SK-N-SH (cell line): ENCODE measurements around the gene MRPL12. TPM values are rescaled to one million over a fixed set of nuclear protein-coding genes. Genes with fewer than 3 reads are reported as not detected.

Experiments used
- CTCF ChIA-PET: fragments of 300-600, 350-600 bp; formaldehyde crosslinking; extraction: SDS; loops from one replicate; lab custom pipeline; 2021; lab: Yijun Ruan, JAX
- POLR2A ChIA-PET: fragments of 350-600 bp; sonication (Branson Sonifier 250); formaldehyde crosslinking; extraction: SDS; loops from one replicate; lab custom pipeline; 2020; ENCODE audit warnings: antibody characterized with exemption, inconsistent platforms; lab: Yijun Ruan, JAX
- DNase-seq: peaks from one replicate; pipeline ENCODE4 v3.0.0; 2012
- H2AFZ ChIP-seq: fragments of 200-600 bp; sonication (generic); 2 replicates; pipeline ENCODE4 v1.8.1; 2016; ENCODE audit warnings: antibody characterized with exemption, mild to moderate bottlenecking, low read depth
- H3F3A ChIP-seq: fragments of 200-600 bp; sonication (generic); replicated peaks from 2 replicates; pipeline ENCODE3; 2016; ENCODE audit warnings: antibody characterized with exemption, mild to moderate bottlenecking; ENCODE audit not compliant: insufficient read depth
- H3K27ac ChIP-seq, 2 experiments: fragments of 200-500 bp in 1 of 2; fragments of 200-600 bp in 1 of 2; sonication (Bioruptor generic) in 1 of 2; sonication (generic), shearing (Covaris generic) in 1 of 2; 2 replicates each; pipeline versions ENCODE4 v1.5.1 to v1.6.1; 2014 to 2016; ENCODE audit warnings: low read depth in 2 of 2, inconsistent platforms in 1 of 2, low read length in 1 of 2, mild to moderate bottlenecking in 1 of 2, mixed read lengths in 1 of 2
- H3K27me3 ChIP-seq: fragments of 200-600 bp; sonication (generic), shearing (Covaris generic); 2 replicates; pipeline ENCODE4 v1.6.1; 2016; ENCODE audit warnings: mixed run types; ENCODE audit not compliant: insufficient read depth
- H3K36me3 ChIP-seq, 2 experiments: fragments of 200-500 bp in 1 of 2; fragments of 200-600 bp in 1 of 2; sonication (Bioruptor generic) in 1 of 2; sonication (generic) in 1 of 2; replicated peaks in 1 of 2; 2 replicates each; pipeline versions ENCODE3 to v1.5.1; 2014 to 2016; ENCODE audit warnings: low read length in 1 of 2, mild to moderate bottlenecking in 1 of 2; ENCODE audit not compliant: insufficient read depth in 2 of 2, control insufficient read depth in 1 of 2
- H3K4me1 ChIP-seq, 2 experiments: fragments of 200-500 bp in 1 of 2; fragments of 200-600 bp in 1 of 2; sonication (Bioruptor generic) in 1 of 2; sonication (generic), shearing (Covaris generic) in 1 of 2; 2 replicates each; pipeline versions ENCODE4 v1.5.1 to v1.6.1; 2014 to 2016; ENCODE audit warnings: low read depth in 1 of 2, low read length in 1 of 2, mixed run types in 1 of 2; ENCODE audit not compliant: insufficient read depth in 2 of 2, control insufficient read depth in 1 of 2
- H3K4me2 ChIP-seq: fragments of 200-600 bp; sonication (generic), shearing (Covaris generic); 2 replicates; pipeline ENCODE4 v1.6.1; 2017; ENCODE audit warnings: mixed run types
- H3K4me3 ChIP-seq, 2 experiments: fragments of 200-500 bp in 1 of 2; fragments of 200-600 bp in 1 of 2; sonication (Bioruptor generic) in 1 of 2; sonication (generic), shearing (Covaris generic) in 1 of 2; 2 replicates each; pipeline versions ENCODE4 v1.5.1 to v1.8.1; 2014 to 2016; ENCODE audit warnings: low read depth in 2 of 2, inconsistent platforms in 1 of 2, low read length in 1 of 2, mild to moderate bottlenecking in 1 of 2, mixed read lengths in 1 of 2, moderate library complexity in 1 of 2
- H3K79me2 ChIP-seq: fragments of 200-600 bp; sonication (generic); 2 replicates; pipeline ENCODE4 v1.8.1; 2017; ENCODE audit warnings: mild to moderate bottlenecking; ENCODE audit not compliant: insufficient read depth
- H3K9ac ChIP-seq: fragments of 200-600 bp; sonication (generic); 2 replicates; pipeline ENCODE4 v1.6.1; 2017; ENCODE audit warnings: mixed run types
- H3K9me2 ChIP-seq: fragments of 200-600 bp; sonication (generic); 2 replicates; pipeline ENCODE4 v1.6.1; 2017; ENCODE audit warnings: mixed run types
- H3K9me3 ChIP-seq: fragments of 200-600 bp; sonication (generic); 2 replicates; pipeline ENCODE4 v1.6.1; 2017; ENCODE audit warnings: mixed run types, mild to moderate bottlenecking, moderate library complexity
- H4K20me1 ChIP-seq: fragments of 200-600 bp; sonication (generic); 2 replicates; pipeline ENCODE4 v1.6.1; 2017; ENCODE audit warnings: mild to moderate bottlenecking, mixed run types; ENCODE audit not compliant: insufficient read depth
- CHD2 ChIP-seq: fragments of 150-350 bp; IDR thresholded peaks from 2 replicates; pipeline ENCODE4 v1.6.1; 2018; ENCODE audit warnings: low read length; ENCODE audit not compliant: partially characterized antibody
- ELF1 ChIP-seq: IDR thresholded peaks from 2 replicates; pipeline ENCODE4 v1.4.0; 2012
- EP300 ChIP-seq, 2 experiments: IDR thresholded peaks; 2 replicates each; pipeline versions ENCODE4 v1.4.0 to v1.6.1; 2012; ENCODE audit warnings: borderline replicate concordance in 1 of 2, low read depth in 1 of 2, low read length in 1 of 2
- EZH2phosphoT487 ChIP-seq: fragments of 200-600 bp; sonication (generic); IDR thresholded peaks from 2 replicates; pipeline ENCODE4 v1.6.1; 2017; ENCODE audit warnings: low read depth, mixed run types, mild to moderate bottlenecking, antibody characterized with exemption, moderate library complexity, borderline replicate concordance
- FOSL2 ChIP-seq: IDR thresholded peaks from 2 replicates; pipeline ENCODE4 v1.4.0; 2012; ENCODE audit warnings: low read depth, mild to moderate bottlenecking, moderate library complexity, borderline replicate concordance
- FOXJ3 ChIP-seq: sonication (generic); formaldehyde crosslinking; IDR thresholded peaks from 2 replicates; pipeline ENCODE4 v1.5.1; 2020; ENCODE audit warnings: mild to moderate bottlenecking, missing genetic modification reagents
- GATA2 ChIP-seq: sonication (generic); formaldehyde crosslinking; IDR thresholded peaks from 2 replicates; pipeline ENCODE4 v1.5.0; 2020; ENCODE audit warnings: mild to moderate bottlenecking, missing genetic modification reagents
- IRF3 ChIP-seq: fragments of 150-350 bp; IDR thresholded peaks from 2 replicates; pipeline ENCODE4 v1.6.1; 2016; ENCODE audit warnings: mild to moderate bottlenecking, low read depth, low read length
- JUND ChIP-seq: IDR thresholded peaks from 2 replicates; pipeline ENCODE4 v1.4.0; 2012
- NFIC ChIP-seq: IDR thresholded peaks from 2 replicates; pipeline ENCODE4 v1.4.0; 2012; ENCODE audit warnings: borderline replicate concordance
- RAD21 ChIP-seq: IDR thresholded peaks from 2 replicates; pipeline ENCODE4 v1.6.1; 2012; ENCODE audit warnings: mild to moderate bottlenecking, low read length
- REST ChIP-seq: IDR thresholded peaks from 2 replicates; pipeline ENCODE4 v1.6.1; 2012; ENCODE audit warnings: mild to moderate bottlenecking, low read depth, low read length, moderate library complexity
- SIN3A ChIP-seq: IDR thresholded peaks from 2 replicates; pipeline ENCODE4 v1.6.1; 2012; ENCODE audit warnings: low read depth, mild to moderate bottlenecking, low read length, moderate library complexity, borderline replicate concordance
- SMC3 ChIP-seq: IDR thresholded peaks from 2 replicates; pipeline ENCODE4 v1.6.1; 2012; ENCODE audit warnings: low read depth, low read length, improper control_type of control experiment
- TCF12 ChIP-seq: IDR thresholded peaks from 2 replicates; pipeline ENCODE4 v1.4.0; 2012
- TEAD4 ChIP-seq: IDR thresholded peaks from 2 replicates; pipeline ENCODE4 v1.4.0; 2012; ENCODE audit warnings: mild to moderate bottlenecking, borderline replicate concordance; ENCODE audit not compliant: insufficient read depth
- ZBTB33 ChIP-seq: IDR thresholded peaks from 2 replicates; pipeline ENCODE4 v1.4.0; 2012; ENCODE audit warnings: low read depth, borderline replicate concordance
- WGBS: methylation state at CpG from one replicate; pipeline ENCODE4 v1.1.6; 2017; ENCODE audit warnings: low lambda C conversion rate; 5-methylcytosine and 5-hydroxymethylcytosine counted together
- polyA plus RNA-seq, 3 experiments: library from polyadenylated mRNA; depleted of rRNA; stranded (reverse); fragments of >200 nt; gene quantifications; 2 replicates each; pipeline ENCODE4 v1.2.3, GENCODE V29; 2012

The MRPL12 gene
- polyA plus RNA-seq, 1 of the 3 experiments (the other 2 are of a cell fraction), result 322 TPM

GRCh38 chr17:81720267-81721071, 17.3 kb downstream of the MRPL12 start:
- POLR2A ChIA-PET, result interaction anchor here (0.6 kb wide), 1 partner anchor 16 kb away, joined by 3 read pairs; no protein-coding TSS in a partner anchor
- Histone ChIP-seq H3F3A (peaks cover 23% of the 10 kb centered on the region), H3K4me3 (no peak overlapping the region), H3K9me2 (no peaks in the 10 kb centered on the region), H3K27ac (no peak overlapping the region), H3K36me3 (peaks cover 0 to 6% of the 10 kb centered on the region in 2 experiments), H3K27me3 (no peaks in the 10 kb centered on the region), H3K9ac (no peak overlapping the region), H3K4me1 (peaks cover 0 to 3% of the 10 kb centered on the region in 2 experiments; a peak in 1 of 4 replicates), H2AFZ (no peak overlapping the region), H3K79me2 (no peaks in the 10 kb centered on the region), H3K4me2 (no peak overlapping the region), H4K20me1 (no peaks in the 10 kb centered on the region), H3K9me3 (no peaks in the 10 kb centered on the region)
- no peak for DNase-seq
- CTCF ChIA-PET, result interaction anchor here (0.8 to 5.3 kb wide), 8 partner anchors 7 to 150 kb away, joined by 3 to 33 read pairs (median 4); partner anchors contain the start of gene SLC25A10
- TF ChIP-seq REST (no peak), TCF12 (no peak), IRF3 (no peak), FOSL2 (no peak), FOXJ3 (CRISPR knock-in tag) (no peak), ELF1 (no peak), EP300 (IDR thresholded peaks at IDR 0.05; ENCODE audit: borderline replicate concordance in 1 of 2, low read depth in 1 of 2, low read length in 1 of 2) (no peak), SIN3A (no peak), NFIC (no peak), ZBTB33 (no peak), GATA2 (CRISPR knock-in tag) (no peak), SMC3 (no peak), CHD2 (no peak), RAD21 (no peak), JUND (no peak), TEAD4 (no peak), EZH2phosphoT487 (no peak)
- 92% methylated on average over 28 of the region's 33 CpGs for WGBS
